WTC11 (cell line): ENCODE data around the gene VSIR. TPM values are rescaled to one million over a fixed set of nuclear protein-coding genes. Genes with fewer than 3 reads are reported as not detected.

ENCODE experiments used
- ATAC-seq: fragments of 200-7000 bp; cut with Tn5 transposase; 2 replicates; pipeline ENCODE4 v1.10.0; 2021; ENCODE audit warnings: mild to moderate bottlenecking, moderate library complexity
- CTCF ChIA-PET: fragments of 300-600 bp; sonication (Branson Sonifier 250); formaldehyde crosslinking; loops from one replicate; lab custom pipeline; 2021; ENCODE audit warnings: antibody characterized with exemption; lab: Charles Lee
- POLR2A ChIA-PET: fragments of 350-600 bp; sonication (Branson Sonifier 250); formaldehyde crosslinking; loops from one replicate; lab custom pipeline; 2021; ENCODE audit warnings: antibody characterized with exemption; lab: Charles Lee
- DNase-seq: peaks from one replicate; pipeline ENCODE4 v3.0.0; 2021; ENCODE audit warnings: low spot score
- H3K27ac Mint-ChIP-seq: 2 replicates; pipeline ENCODE4 v1.8.0; 2021; ENCODE audit warnings: mixed read lengths
- H3K27me3 Mint-ChIP-seq: 2 replicates; pipeline ENCODE4 v1.8.0; 2021; ENCODE audit warnings: low read depth, mild to moderate bottlenecking, moderate library complexity, mixed read lengths
- H3K36me3 Mint-ChIP-seq: 2 replicates; pipeline ENCODE4 v1.8.0; 2021; ENCODE audit warnings: mixed read lengths
- H3K4me1 Mint-ChIP-seq: 2 replicates; pipeline ENCODE4 v1.8.0; 2022; ENCODE audit warnings: mixed read lengths
- H3K4me3 Mint-ChIP-seq: 2 replicates; pipeline ENCODE4 v1.8.0; 2021; ENCODE audit warnings: mild to moderate bottlenecking, moderate library complexity, mixed read lengths
- H3K9me3 Mint-ChIP-seq: 2 replicates; pipeline ENCODE4 v1.8.0; 2021; ENCODE audit warnings: mixed read lengths
- CBFB ChIP-seq: sonication (generic); formaldehyde crosslinking; IDR thresholded peaks from 2 replicates; pipeline ENCODE4 v1.8.1; 2022; ENCODE audit warnings: mild to moderate bottlenecking, low read depth, missing genetic modification reagents
- GRHL2 ChIP-seq: fragments of 250-450 bp; sonication (Bioruptor Pico); IDR thresholded peaks from 2 replicates; pipeline ENCODE4 v1.8.0; 2022; ENCODE audit warnings: mild to moderate bottlenecking, moderate library complexity; ENCODE audit not compliant: insufficient replicate concordance, severe bottlenecking
- HMGA2 ChIP-seq: fragments of 250-450 bp; sonication (Bioruptor Pico); IDR thresholded peaks from 2 replicates; pipeline ENCODE4 v1.4.0; 2021; ENCODE audit warnings: mild to moderate bottlenecking, moderate library complexity
- IRF2 ChIP-seq: sonication (generic); formaldehyde crosslinking; IDR thresholded peaks from 2 replicates; pipeline ENCODE4 v1.8.0; 2022; ENCODE audit warnings: low read depth, missing genetic modification reagents, borderline replicate concordance
- JUN ChIP-seq: sonication (generic); formaldehyde crosslinking; IDR thresholded peaks from 2 replicates; pipeline ENCODE4 v1.8.0; 2023; ENCODE audit warnings: mild to moderate bottlenecking, missing genetic modification reagents
- NFYB ChIP-seq: sonication (generic); formaldehyde crosslinking; conservative IDR thresholded peaks from 2 replicates; pipeline ENCODE4 v1.8.0; 2022; ENCODE audit warnings: low read depth, missing genetic modification reagents
- NR3C1 ChIP-seq: sonication (generic); formaldehyde crosslinking; conservative IDR thresholded peaks from 2 replicates; pipeline ENCODE4 v1.8.1; 2023; ENCODE audit warnings: low read depth, mild to moderate bottlenecking, missing genetic modification reagents
- OVOL2 ChIP-seq: fragments of 250-450 bp; sonication (Bioruptor Pico); IDR thresholded peaks from 2 replicates; pipeline ENCODE4 v1.9.0; 2021; ENCODE audit warnings: mild to moderate bottlenecking, borderline replicate concordance
- RORB ChIP-seq: fragments of 250-450 bp; sonication (Bioruptor Pico); IDR thresholded peaks from 2 replicates; pipeline ENCODE4 v1.9.0; 2021; ENCODE audit warnings: mild to moderate bottlenecking
- TEAD1 ChIP-seq: sonication (generic); formaldehyde crosslinking; IDR thresholded peaks from 2 replicates; pipeline ENCODE4 v1.8.0; 2022; ENCODE audit warnings: mild to moderate bottlenecking, missing genetic modification reagents
- TP53 ChIP-seq: sonication (generic); formaldehyde crosslinking; IDR thresholded peaks from 2 replicates; pipeline ENCODE4 v1.8.1; 2023; ENCODE audit warnings: mild to moderate bottlenecking, missing genetic modification reagents
- ZNF219 ChIP-seq: sonication (generic); formaldehyde crosslinking; IDR thresholded peaks from 2 replicates; pipeline ENCODE4 v1.8.0; 2023; ENCODE audit warnings: missing genetic modification reagents, mild to moderate bottlenecking, borderline replicate concordance
- ZNF423 ChIP-seq: fragments of 250-450 bp; sonication (Bioruptor Pico); IDR thresholded peaks from 2 replicates; pipeline ENCODE4 v2.1.2; 2022; ENCODE audit warnings: mild to moderate bottlenecking, moderate library complexity
- total RNA-seq: library from RNA; stranded (reverse); gene quantifications from 3 replicates; pipeline ENCODE4 v1.2.3, GENCODE V29; 2021
- TF ChIP-seq, protein P1 (sequence below): sonication (generic); formaldehyde crosslinking; IDR thresholded peaks from 2 replicates; pipeline ENCODE4 v1.8.1; 2022; ENCODE audit warnings: mild to moderate bottlenecking, moderate library complexity, missing genetic modification reagents
- TF ChIP-seq, protein P2 (sequence below): fragments of 250-450 bp; sonication (Bioruptor Pico); IDR thresholded peaks from 2 replicates; pipeline ENCODE4 v1.9.0; 2021; ENCODE audit warnings: moderate library complexity, mild to moderate bottlenecking, inconsistent platforms, borderline replicate concordance
- TF ChIP-seq, protein P3 (sequence below): sonication (generic); formaldehyde crosslinking; IDR thresholded peaks from 2 replicates; pipeline ENCODE4 v1.8.0; 2023; ENCODE audit warnings: mild to moderate bottlenecking, missing genetic modification reagents
- TF ChIP-seq, protein P4 (sequence below): sonication (generic); formaldehyde crosslinking; IDR thresholded peaks from 2 replicates; pipeline ENCODE4 v1.8.1; 2022; ENCODE audit warnings: missing genetic modification reagents, borderline replicate concordance
- TF ChIP-seq, protein P5 (sequence below): sonication (generic); formaldehyde crosslinking; IDR thresholded peaks from 2 replicates; pipeline ENCODE4 v1.8.0; 2022; ENCODE audit warnings: mild to moderate bottlenecking, missing genetic modification reagents
- TF ChIP-seq, protein P6 (sequence below): fragments of 250-450 bp; sonication (Bioruptor Pico); IDR thresholded peaks from 2 replicates; pipeline ENCODE4 v1.9.0; 2021; ENCODE audit warnings: mild to moderate bottlenecking
- TF ChIP-seq, protein P7 (sequence below): fragments of 250-450 bp; sonication (Bioruptor Pico); IDR thresholded peaks from 2 replicates; pipeline ENCODE4 v2.1.2; 2022; ENCODE audit warnings: mild to moderate bottlenecking, moderate library complexity

VSIR gene
- total RNA-seq, 1 experiment from 2014 or later: 0.74 TPM

DNA sequence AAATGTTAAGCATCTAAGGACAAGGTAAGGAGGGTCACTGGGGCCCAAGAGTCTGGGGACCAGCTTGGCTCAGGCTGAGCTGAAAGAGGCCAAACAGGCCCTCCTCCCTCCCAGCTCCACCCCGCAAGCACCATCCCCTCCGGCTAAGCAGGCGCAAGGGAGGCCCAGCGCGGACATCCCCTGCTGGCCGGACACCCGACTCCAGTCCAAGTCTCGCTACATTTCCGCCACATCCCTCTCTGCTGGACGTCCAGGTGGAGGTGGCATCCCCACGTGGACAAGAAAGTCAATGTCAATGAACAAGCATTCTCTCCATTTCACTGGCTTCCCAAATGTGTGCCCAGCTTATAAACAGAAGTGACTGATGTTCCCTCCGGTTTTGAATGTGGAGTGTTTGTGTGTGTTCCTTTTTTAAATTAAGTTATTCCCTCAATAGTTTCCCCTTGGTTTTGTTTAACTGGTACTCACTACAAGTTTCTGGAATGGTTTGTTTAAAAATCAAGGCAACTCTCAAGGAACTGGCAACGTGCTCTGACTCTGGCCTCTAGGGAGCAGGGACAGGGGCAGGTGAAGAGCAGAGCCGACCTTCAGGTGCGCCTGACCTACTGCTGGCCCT lies 42.3 kb upstream of the VSIR start:
- peaks cover 50% of the 10 kb centered on the region for H3K36me3 Mint-ChIP-seq
- ATAC-seq: no peak
- CTCF ChIA-PET: interaction anchor here (0.6 to 2.1 kb wide), 15 partner anchors 9 to 233 kb away, joined by 3 to 19 read pairs (median 4); partner anchors contain the start of gene VSIR
- no peaks in the 10 kb centered on the region for H3K4me1 Mint-ChIP-seq
- H3K27me3 Mint-ChIP-seq: no peaks in the 10 kb centered on the region
- POLR2A ChIA-PET: no interaction called here
- no peak overlapping the region for H3K27ac Mint-ChIP-seq
- H3K9me3 Mint-ChIP-seq: no peaks in the 10 kb centered on the region
- DNase-seq: no peak
- H3K4me3 Mint-ChIP-seq: no peak overlapping the region
- TF ChIP-seq, protein P1, sequence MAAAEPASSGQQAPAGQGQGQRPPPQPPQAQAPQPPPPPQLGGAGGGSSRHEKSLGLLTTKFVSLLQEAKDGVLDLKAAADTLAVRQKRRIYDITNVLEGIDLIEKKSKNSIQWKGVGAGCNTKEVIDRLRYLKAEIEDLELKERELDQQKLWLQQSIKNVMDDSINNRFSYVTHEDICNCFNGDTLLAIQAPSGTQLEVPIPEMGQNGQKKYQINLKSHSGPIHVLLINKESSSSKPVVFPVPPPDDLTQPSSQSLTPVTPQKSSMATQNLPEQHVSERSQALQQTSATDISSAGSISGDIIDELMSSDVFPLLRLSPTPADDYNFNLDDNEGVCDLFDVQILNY (CRISPR knock-in tag): no peak
- TF ChIP-seq NR3C1 (CRISPR knock-in tag): no peak
- TF ChIP-seq ZNF423: no peak
- no peak for TF ChIP-seq GRHL2
- TF ChIP-seq IRF2 (CRISPR knock-in tag): no peak
- no peak for TF ChIP-seq HMGA2
- TF ChIP-seq, protein P2, sequence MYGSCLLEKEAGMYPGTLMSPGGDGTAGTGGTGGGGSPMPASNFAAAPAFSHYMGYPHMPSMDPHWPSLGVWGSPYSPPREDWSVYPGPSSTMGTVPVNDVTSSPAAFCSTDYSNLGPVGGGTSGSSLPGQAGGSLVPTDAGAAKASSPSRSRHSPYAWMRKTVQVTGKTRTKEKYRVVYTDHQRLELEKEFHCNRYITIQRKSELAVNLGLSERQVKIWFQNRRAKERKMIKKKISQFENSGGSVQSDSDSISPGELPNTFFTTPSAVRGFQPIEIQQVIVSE (CRISPR knock-in tag): no peak
- TF ChIP-seq RORB (CRISPR knock-in tag): no peak
- no peak for TF ChIP-seq TEAD1 (CRISPR knock-in tag)
- no peak for TF ChIP-seq OVOL2 (CRISPR knock-in tag)
- TF ChIP-seq NFYB (CRISPR knock-in tag): no peak
- TF ChIP-seq, protein P3, sequence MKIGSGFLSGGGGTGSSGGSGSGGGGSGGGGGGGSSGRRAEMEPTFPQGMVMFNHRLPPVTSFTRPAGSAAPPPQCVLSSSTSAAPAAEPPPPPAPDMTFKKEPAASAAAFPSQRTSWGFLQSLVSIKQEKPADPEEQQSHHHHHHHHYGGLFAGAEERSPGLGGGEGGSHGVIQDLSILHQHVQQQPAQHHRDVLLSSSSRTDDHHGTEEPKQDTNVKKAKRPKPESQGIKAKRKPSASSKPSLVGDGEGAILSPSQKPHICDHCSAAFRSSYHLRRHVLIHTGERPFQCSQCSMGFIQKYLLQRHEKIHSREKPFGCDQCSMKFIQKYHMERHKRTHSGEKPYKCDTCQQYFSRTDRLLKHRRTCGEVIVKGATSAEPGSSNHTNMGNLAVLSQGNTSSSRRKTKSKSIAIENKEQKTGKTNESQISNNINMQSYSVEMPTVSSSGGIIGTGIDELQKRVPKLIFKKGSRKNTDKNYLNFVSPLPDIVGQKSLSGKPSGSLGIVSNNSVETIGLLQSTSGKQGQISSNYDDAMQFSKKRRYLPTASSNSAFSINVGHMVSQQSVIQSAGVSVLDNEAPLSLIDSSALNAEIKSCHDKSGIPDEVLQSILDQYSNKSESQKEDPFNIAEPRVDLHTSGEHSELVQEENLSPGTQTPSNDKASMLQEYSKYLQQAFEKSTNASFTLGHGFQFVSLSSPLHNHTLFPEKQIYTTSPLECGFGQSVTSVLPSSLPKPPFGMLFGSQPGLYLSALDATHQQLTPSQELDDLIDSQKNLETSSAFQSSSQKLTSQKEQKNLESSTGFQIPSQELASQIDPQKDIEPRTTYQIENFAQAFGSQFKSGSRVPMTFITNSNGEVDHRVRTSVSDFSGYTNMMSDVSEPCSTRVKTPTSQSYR (CRISPR knock-in tag): no peak
- no peak for TF ChIP-seq ZNF219 (CRISPR knock-in tag)
- no peak for TF ChIP-seq TP53 (CRISPR knock-in tag)
- TF ChIP-seq, protein P4, sequence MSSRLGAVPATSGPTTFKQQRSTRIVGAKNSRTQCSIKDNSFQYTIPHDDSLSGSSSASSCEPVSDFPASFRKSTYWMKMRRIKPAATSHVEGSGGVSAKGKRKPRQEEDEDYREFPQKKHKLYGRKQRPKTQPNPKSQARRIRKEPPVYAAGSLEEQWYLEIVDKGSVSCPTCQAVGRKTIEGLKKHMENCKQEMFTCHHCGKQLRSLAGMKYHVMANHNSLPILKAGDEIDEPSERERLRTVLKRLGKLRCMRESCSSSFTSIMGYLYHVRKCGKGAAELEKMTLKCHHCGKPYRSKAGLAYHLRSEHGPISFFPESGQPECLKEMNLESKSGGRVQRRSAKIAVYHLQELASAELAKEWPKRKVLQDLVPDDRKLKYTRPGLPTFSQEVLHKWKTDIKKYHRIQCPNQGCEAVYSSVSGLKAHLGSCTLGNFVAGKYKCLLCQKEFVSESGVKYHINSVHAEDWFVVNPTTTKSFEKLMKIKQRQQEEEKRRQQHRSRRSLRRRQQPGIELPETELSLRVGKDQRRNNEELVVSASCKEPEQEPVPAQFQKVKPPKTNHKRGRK (CRISPR knock-in tag): no peak
- TF ChIP-seq JUN: no peak
- TF ChIP-seq CBFB (CRISPR knock-in tag): no peak
- TF ChIP-seq, protein P5, sequence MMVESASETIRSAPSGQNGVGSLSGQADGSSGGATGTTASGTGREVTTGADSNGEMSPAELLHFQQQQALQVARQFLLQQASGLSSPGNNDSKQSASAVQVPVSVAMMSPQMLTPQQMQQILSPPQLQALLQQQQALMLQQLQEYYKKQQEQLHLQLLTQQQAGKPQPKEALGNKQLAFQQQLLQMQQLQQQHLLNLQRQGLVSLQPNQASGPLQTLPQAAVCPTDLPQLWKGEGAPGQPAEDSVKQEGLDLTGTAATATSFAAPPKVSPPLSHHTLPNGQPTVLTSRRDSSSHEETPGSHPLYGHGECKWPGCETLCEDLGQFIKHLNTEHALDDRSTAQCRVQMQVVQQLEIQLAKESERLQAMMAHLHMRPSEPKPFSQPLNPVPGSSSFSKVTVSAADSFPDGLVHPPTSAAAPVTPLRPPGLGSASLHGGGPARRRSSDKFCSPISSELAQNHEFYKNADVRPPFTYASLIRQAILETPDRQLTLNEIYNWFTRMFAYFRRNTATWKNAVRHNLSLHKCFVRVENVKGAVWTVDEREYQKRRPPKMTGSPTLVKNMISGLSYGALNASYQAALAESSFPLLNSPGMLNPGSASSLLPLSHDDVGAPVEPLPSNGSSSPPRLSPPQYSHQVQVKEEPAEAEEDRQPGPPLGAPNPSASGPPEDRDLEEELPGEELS (CRISPR knock-in tag): no peak
- TF ChIP-seq, protein P6, sequence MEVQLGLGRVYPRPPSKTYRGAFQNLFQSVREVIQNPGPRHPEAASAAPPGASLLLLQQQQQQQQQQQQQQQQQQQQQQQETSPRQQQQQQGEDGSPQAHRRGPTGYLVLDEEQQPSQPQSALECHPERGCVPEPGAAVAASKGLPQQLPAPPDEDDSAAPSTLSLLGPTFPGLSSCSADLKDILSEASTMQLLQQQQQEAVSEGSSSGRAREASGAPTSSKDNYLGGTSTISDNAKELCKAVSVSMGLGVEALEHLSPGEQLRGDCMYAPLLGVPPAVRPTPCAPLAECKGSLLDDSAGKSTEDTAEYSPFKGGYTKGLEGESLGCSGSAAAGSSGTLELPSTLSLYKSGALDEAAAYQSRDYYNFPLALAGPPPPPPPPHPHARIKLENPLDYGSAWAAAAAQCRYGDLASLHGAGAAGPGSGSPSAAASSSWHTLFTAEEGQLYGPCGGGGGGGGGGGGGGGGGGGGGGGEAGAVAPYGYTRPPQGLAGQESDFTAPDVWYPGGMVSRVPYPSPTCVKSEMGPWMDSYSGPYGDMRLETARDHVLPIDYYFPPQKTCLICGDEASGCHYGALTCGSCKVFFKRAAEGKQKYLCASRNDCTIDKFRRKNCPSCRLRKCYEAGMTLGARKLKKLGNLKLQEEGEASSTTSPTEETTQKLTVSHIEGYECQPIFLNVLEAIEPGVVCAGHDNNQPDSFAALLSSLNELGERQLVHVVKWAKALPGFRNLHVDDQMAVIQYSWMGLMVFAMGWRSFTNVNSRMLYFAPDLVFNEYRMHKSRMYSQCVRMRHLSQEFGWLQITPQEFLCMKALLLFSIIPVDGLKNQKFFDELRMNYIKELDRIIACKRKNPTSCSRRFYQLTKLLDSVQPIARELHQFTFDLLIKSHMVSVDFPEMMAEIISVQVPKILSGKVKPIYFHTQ (CRISPR knock-in tag): no peak
- TF ChIP-seq, protein P7, sequence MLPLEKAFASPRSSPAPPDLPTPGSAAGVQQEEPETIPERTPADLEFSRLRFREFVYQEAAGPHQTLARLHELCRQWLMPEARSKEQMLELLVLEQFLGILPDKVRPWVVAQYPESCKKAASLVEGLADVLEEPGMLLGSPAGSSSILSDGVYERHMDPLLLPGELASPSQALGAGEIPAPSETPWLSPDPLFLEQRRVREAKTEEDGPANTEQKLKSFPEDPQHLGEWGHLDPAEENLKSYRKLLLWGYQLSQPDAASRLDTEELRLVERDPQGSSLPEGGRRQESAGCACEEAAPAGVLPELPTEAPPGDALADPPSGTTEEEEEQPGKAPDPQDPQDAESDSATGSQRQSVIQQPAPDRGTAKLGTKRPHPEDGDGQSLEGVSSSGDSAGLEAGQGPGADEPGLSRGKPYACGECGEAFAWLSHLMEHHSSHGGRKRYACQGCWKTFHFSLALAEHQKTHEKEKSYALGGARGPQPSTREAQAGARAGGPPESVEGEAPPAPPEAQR (CRISPR knock-in tag): no peak
